DND-41 (cell line): Measurements from ENCODE around the gene GALNT1.

Source experiments
- CTCF ChIP-seq: IDR thresholded peaks from 2 replicates; pipeline ENCODE4 v1.5.1; 2012; ENCODE audit warnings: borderline replicate concordance, low read length, moderate library complexity, mild to moderate bottlenecking; ENCODE audit not compliant: poor library complexity, severe bottlenecking; ENCODE audit errors: extremely low read depth
- EZH2 ChIP-seq: IDR thresholded peaks from 3 replicates; pipeline ENCODE4 v1.6.1; 2012; ENCODE audit warnings: borderline replicate concordance, low read depth, mild to moderate bottlenecking, moderate library complexity, low read length, inconsistent platforms; ENCODE audit not compliant: severe bottlenecking

GRCh38 chr18:35653392-35654135, 72.0 kb downstream of the GALNT1 start:
- TF ChIP-seq CTCF = no peak
- TF ChIP-seq EZH2 = no peak
